Glomerular endothelial cell (primary cell): Measurements from ENCODE around the gene MYO10. TPM values are rescaled to one million over a fixed set of nuclear protein-coding genes. Genes with fewer than 3 reads are reported as not detected.

Experiments used
- DNase-seq: peaks from one replicate; pipeline ENCODE4 v3.0.0-alpha.2; 2011; ENCODE audit warnings: low read depth, low spot score; ENCODE audit errors: extremely low read depth
- total RNA-seq: library from RNA; depleted of rRNA; stranded (reverse); fragments of >200 nt; gene quantifications from 2 replicates; pipeline ENCODE4 v1.2.3, GENCODE V29; 2015

Gene MYO10
- total RNA-seq, 1 donor from 2014 or later = 167 TPM

- DNase-seq = no peak
These were observed 245.7 kb downstream of the MYO10 start for GRCh38 chr5:16690243-16690852.

GRCh38 chr5:16687898-16688297, 248.2 kb downstream of the MYO10 start:
- no peak for DNase-seq

- DNase-seq = no peak
These were observed 251.0 kb downstream of the MYO10 start for GRCh38 chr5:16685069-16685468.

GRCh38 chr5:16681876-16682275, 254.2 kb downstream of the MYO10 start:
- DNase-seq = no peak

- no peak for DNase-seq
These were observed 256.2 kb downstream of the MYO10 start for GRCh38 chr5:16679863-16680262.

- no peak for DNase-seq
These were observed 256.9 kb downstream of the MYO10 start for GRCh38 chr5:16679190-16679589.

GRCh38 chr5:16675806-16676205, 260.3 kb downstream of the MYO10 start:
- no peak for DNase-seq

- DNase-seq = no peak
These were observed 261.3 kb downstream of the MYO10 start for GRCh38 chr5:16674750-16675149.

- DNase-seq = no peak
These were observed 262.6 kb downstream of the MYO10 start for GRCh38 chr5:16673241-16674201.

GRCh38 chr5:16671208-16671607, 264.9 kb downstream of the MYO10 start:
- DNase-seq = no peak

GRCh38 chr5:16669776-16670175, 266.3 kb downstream of the MYO10 start:
- no peak for DNase-seq

- no peak for DNase-seq
These were observed 267.5 kb downstream of the MYO10 start for GRCh38 chr5:16668631-16669030.

- DNase-seq = no peak
These were observed 267.9 kb downstream of the MYO10 start for GRCh38 chr5:16668194-16668593.

GRCh38 chr5:16666883-16667398, 269.1 kb downstream of the MYO10 start:
- no peak for DNase-seq

GRCh38 chr5:16666130-16666882, 269.8 kb downstream of the MYO10 start:
- DNase-seq = no peak

- no peak for DNase-seq
These were observed 270.5 kb downstream of the MYO10 start for GRCh38 chr5:16665601-16666000.

- DNase-seq = no peak
These were observed 271.7 kb downstream of the MYO10 start for GRCh38 chr5:16664368-16664767.

- DNase-seq = no peak
These were observed 272.2 kb downstream of the MYO10 start for GRCh38 chr5:16663840-16664239.

- DNase-seq = no peak
These were observed 274.4 kb downstream of the MYO10 start for GRCh38 chr5:16661713-16662112.

GRCh38 chr5:16660982-16661381, 275.1 kb downstream of the MYO10 start:
- no peak for DNase-seq

- DNase-seq = no peak
These were observed 276.6 kb downstream of the MYO10 start for GRCh38 chr5:16659536-16659935.
